A549 (cell line): ENCODE results near the gene NPAP1.

Experiments used
- POLR2A ChIP-seq: IDR thresholded peaks from 2 replicates; pipeline ENCODE4 v1.6.1; 2012; ENCODE audit warnings: mild to moderate bottlenecking, low read length
- RFX5 ChIP-seq: fragments of 450-650 bp; IDR thresholded peaks from 2 replicates; pipeline ENCODE4 v1.7.1; 2014; ENCODE audit warnings: antibody characterized with exemption, mild to moderate bottlenecking, moderate library complexity
- ZNF302 ChIP-seq: fragments of 250-450 bp; sonication (Bioruptor Pico); IDR thresholded peaks from 2 replicates; pipeline ENCODE4 v1.9.0; 2021; ENCODE audit warnings: inconsistent platforms, mild to moderate bottlenecking, moderate library complexity
- TF ChIP-seq, protein P1 (sequence below): fragments of >200 bp; sonication (Bioruptor Twin); formaldehyde crosslinking; IDR thresholded peaks from 3 replicates; pipeline ENCODE4 v1.5.1; 2016

DNA sequence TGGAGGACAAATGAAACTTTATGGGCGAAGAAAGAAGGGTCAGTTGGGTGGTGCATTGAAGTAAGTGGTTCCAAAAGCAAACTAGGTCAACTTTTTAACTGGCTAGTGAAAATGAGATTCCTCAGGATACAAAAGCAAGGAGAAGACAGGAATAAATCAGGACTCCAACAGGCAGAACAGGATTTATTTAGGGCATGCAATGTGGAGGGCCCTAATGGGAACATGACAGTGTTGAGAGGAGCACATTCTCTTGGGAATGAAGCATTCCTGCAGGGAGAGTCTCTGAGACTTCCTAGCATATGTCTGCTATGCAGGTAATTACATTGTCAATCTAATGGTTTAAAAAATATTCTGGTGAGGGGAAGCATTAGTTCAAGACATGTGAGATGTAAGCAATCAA is 8.7 kb downstream of the NPAP1 start:
- TF ChIP-seq RFX5 (no peak), POLR2A (no peak), ZNF302 (CRISPR knock-in tag) (no peak)
- TF ChIP-seq, protein P1, sequence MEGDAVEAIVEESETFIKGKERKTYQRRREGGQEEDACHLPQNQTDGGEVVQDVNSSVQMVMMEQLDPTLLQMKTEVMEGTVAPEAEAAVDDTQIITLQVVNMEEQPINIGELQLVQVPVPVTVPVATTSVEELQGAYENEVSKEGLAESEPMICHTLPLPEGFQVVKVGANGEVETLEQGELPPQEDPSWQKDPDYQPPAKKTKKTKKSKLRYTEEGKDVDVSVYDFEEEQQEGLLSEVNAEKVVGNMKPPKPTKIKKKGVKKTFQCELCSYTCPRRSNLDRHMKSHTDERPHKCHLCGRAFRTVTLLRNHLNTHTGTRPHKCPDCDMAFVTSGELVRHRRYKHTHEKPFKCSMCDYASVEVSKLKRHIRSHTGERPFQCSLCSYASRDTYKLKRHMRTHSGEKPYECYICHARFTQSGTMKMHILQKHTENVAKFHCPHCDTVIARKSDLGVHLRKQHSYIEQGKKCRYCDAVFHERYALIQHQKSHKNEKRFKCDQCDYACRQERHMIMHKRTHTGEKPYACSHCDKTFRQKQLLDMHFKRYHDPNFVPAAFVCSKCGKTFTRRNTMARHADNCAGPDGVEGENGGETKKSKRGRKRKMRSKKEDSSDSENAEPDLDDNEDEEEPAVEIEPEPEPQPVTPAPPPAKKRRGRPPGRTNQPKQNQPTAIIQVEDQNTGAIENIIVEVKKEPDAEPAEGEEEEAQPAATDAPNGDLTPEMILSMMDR = no peak
